Trophoblast cell (in vitro differentiated cells and primary cell): ENCODE results near the gene MT1G.

Source experiments
- DNase-seq, 2 donors: peaks; one replicate each; pipeline ENCODE4 v3.0.0-alpha.2; 2016
- H2AFZ ChIP-seq: 2 replicates; pipeline ENCODE4 v1.6.1; 2013; ENCODE audit warnings: low read length, moderate library complexity, mild to moderate bottlenecking; ENCODE audit not compliant: insufficient read depth, poor library complexity
- H2AK5ac ChIP-seq: 2 replicates; pipeline ENCODE4 v1.6.1; 2013; ENCODE audit warnings: mild to moderate bottlenecking, low read length
- H2BK120ac ChIP-seq: 2 replicates; pipeline ENCODE4 v1.6.1; 2013; ENCODE audit warnings: low read length, mild to moderate bottlenecking, moderate library complexity; ENCODE audit not compliant: insufficient read depth, poor library complexity
- H2BK12ac ChIP-seq: 2 replicates; pipeline ENCODE4 v1.6.1; 2013; ENCODE audit warnings: mild to moderate bottlenecking, low read length, moderate library complexity
- H2BK5ac ChIP-seq: 2 replicates; pipeline ENCODE4 v1.6.1; 2013; ENCODE audit warnings: low read length, low read depth, moderate library complexity, mild to moderate bottlenecking; ENCODE audit not compliant: poor library complexity
- H3K14ac ChIP-seq: 2 replicates; pipeline ENCODE4 v1.6.1; 2013; ENCODE audit warnings: mild to moderate bottlenecking, low read length
- H3K18ac ChIP-seq: 2 replicates; pipeline ENCODE4 v1.6.1; 2013; ENCODE audit warnings: mild to moderate bottlenecking, low read length
- H3K23ac ChIP-seq: 2 replicates; pipeline ENCODE4 v1.6.1; 2013; ENCODE audit warnings: low read length
- H3K27ac ChIP-seq: 2 replicates; pipeline ENCODE4 v1.5.1; 2013; ENCODE audit warnings: low read depth, mild to moderate bottlenecking, inconsistent platforms, low read length, moderate library complexity
- H3K27me3 ChIP-seq: 2 replicates; pipeline ENCODE4 v1.6.1; 2013; ENCODE audit warnings: inconsistent platforms, mild to moderate bottlenecking, low read length, moderate library complexity; ENCODE audit not compliant: insufficient read depth
- H3K36me3 ChIP-seq, 2 experiments: 1 replicate in 1 of 2; 2 replicates in 1 of 2; pipeline ENCODE4 v1.6.1; 2013; ENCODE audit warnings: low read length in 2 of 2, mild to moderate bottlenecking in 2 of 2, moderate library complexity in 1 of 2; ENCODE audit not compliant: insufficient read depth in 2 of 2, control insufficient read depth in 1 of 2
- H3K4ac ChIP-seq: 2 replicates; pipeline ENCODE4 v1.6.1; 2013; ENCODE audit warnings: low read depth, mild to moderate bottlenecking, low read length, moderate library complexity
- H3K4me1 ChIP-seq, 2 experiments: 1 replicate in 1 of 2; 2 replicates in 1 of 2; pipeline ENCODE4 v1.6.1; 2013; ENCODE audit warnings: low read length in 2 of 2, mild to moderate bottlenecking in 2 of 2, moderate library complexity in 1 of 2; ENCODE audit not compliant: insufficient read depth in 2 of 2, control insufficient read depth in 1 of 2
- H3K4me2 ChIP-seq: 2 replicates; pipeline ENCODE4 v1.6.1; 2013; ENCODE audit warnings: inconsistent platforms, mild to moderate bottlenecking, low read length, moderate library complexity
- H3K4me3 ChIP-seq: 2 replicates; pipeline ENCODE4 v1.5.1; 2013; ENCODE audit warnings: mild to moderate bottlenecking, low read depth, low read length, inconsistent platforms
- H3K79me1 ChIP-seq: one replicate; pipeline ENCODE4 v1.6.1; 2013; ENCODE audit warnings: low read length
- H3K79me2 ChIP-seq: 2 replicates; pipeline ENCODE4 v1.6.1; 2013; ENCODE audit warnings: low read length, mild to moderate bottlenecking; ENCODE audit not compliant: control insufficient read depth, insufficient read depth, poor library complexity
- H3K9ac ChIP-seq: 2 replicates; pipeline ENCODE4 v1.6.1; 2013; ENCODE audit warnings: mild to moderate bottlenecking, low read length
- H3K9me3 ChIP-seq: 2 replicates; pipeline ENCODE4 v1.6.1; 2013; ENCODE audit warnings: low read depth, mild to moderate bottlenecking, control low read depth, inconsistent platforms, low read length; ENCODE audit not compliant: insufficient read depth
- H4K12ac ChIP-seq: 2 replicates; pipeline ENCODE4 v1.6.1; 2013; ENCODE audit warnings: low read depth, mild to moderate bottlenecking, low read length, moderate library complexity
- H4K8ac ChIP-seq: 2 replicates; pipeline ENCODE4 v1.6.1; 2013; ENCODE audit warnings: low read depth, mild to moderate bottlenecking, low read length, moderate library complexity
- H4K91ac ChIP-seq: one replicate; pipeline ENCODE4 v1.6.1; 2013; ENCODE audit warnings: low read depth, mild to moderate bottlenecking, low read length, moderate library complexity
- whole genome bisulfite sequencing: extraction: QIAGEN DNeasy Blood & Tissue Kit; methylation state at CpG from one replicate; pipeline ENCODE4 v1.1.7; 2013; ENCODE audit warnings: missing lambda C conversion rate; ENCODE audit not compliant: insufficient read length, insufficient coverage; ENCODE audit errors: extremely low coverage; 5-methylcytosine and 5-hydroxymethylcytosine counted together

The MT1G gene

GRCh38 chr16:56626685-56627084 is 41.2 kb downstream of the MT1G start:
- Histone ChIP-seq H4K12ac (no peak overlapping the region), H3K14ac (no peak overlapping the region), H3K4me1 (peaks cover 12 to 20% of the 10 kb centered on the region in 2 experiments), H4K91ac (no peak overlapping the region), H3K27me3 (peaks cover 29% of the 10 kb centered on the region), H3K4me3 (no peak overlapping the region), H2AFZ (no peak overlapping the region), H2AK5ac (no peak overlapping the region), H3K79me1 (peaks cover 1% of the 10 kb centered on the region), H3K79me2 (no peaks in the 10 kb centered on the region), H3K27ac (no peak overlapping the region), H3K18ac (no peak overlapping the region), H3K9me3 (peaks cover 11% of the 10 kb centered on the region), H2BK120ac (no peak overlapping the region), H3K23ac (no peak overlapping the region), H3K9ac (no peak overlapping the region), H4K8ac (no peak overlapping the region), H2BK5ac (no peak overlapping the region), H3K4ac (no peak overlapping the region), H2BK12ac (no peak overlapping the region), H3K36me3 (no peaks in the 10 kb centered on the region), H3K4me2 (no peak overlapping the region)
- DNase-seq: no peak
- WGBS: no CpG with 5 or more reads among the region's 7 CpGs

DNA sequence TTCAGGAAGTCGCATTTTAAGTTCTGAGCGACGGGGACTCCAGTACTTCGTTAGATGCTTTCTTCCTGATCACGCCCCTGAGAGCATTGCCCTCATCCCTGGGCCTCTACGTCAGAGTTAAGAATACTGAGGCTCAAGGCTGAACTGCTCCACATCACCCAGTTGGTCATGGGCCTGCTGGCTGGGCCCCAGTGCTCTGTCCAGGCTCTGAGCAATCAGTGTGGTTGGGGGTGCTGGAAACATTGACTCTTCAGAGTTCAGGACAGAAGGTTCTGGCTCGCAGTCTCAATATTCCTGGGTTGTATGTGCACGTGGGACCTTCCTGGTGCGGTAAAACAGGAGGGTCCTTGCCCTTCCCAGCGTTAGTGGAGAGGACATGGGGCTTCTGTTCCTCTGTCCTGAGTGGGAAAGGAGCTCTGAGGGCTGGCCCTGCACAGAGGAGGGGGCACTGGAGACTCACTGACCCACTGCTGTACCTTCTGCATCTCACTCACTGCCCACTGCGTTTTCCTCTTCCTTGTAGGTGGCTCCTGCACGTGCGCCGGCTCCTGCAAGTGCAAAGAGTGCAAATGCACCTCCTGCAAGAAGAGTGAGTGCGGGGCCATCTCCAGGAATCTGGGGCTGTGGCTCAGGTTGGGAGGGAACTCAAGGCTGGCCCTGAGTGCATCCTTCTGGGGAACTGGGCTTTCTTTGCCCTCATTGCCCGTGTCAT is 41.8 kb downstream of the MT1G start:
- Histone ChIP-seq H3K18ac (no peak overlapping the region), H3K23ac (no peak overlapping the region), H3K36me3 (no peaks in the 10 kb centered on the region), H3K14ac (no peak overlapping the region), H3K27me3 (peaks cover 23% of the 10 kb centered on the region), H3K4me3 (no peak overlapping the region), H3K9ac (no peak overlapping the region), H2AK5ac (no peak overlapping the region), H3K9me3 (peaks cover 10% of the 10 kb centered on the region), H2BK12ac (no peak overlapping the region), H3K4me1 (peaks cover 12 to 20% of the 10 kb centered on the region in 2 experiments), H4K12ac (no peak overlapping the region), H2BK5ac (no peak overlapping the region), H4K91ac (no peak overlapping the region), H3K4me2 (peak overlapping the region; percentile 79), H3K79me1 (peaks cover 1% of the 10 kb centered on the region), H3K79me2 (no peaks in the 10 kb centered on the region), H2AFZ (no peak overlapping the region), H4K8ac (peak overlapping the region; percentile 17), H3K4ac (no peak overlapping the region), H3K27ac (no peak overlapping the region), H2BK120ac (no peak overlapping the region)
- DNase-seq: no peak
- WGBS: no CpG with 5 or more reads among the region's 16 CpGs

GRCh38 chr16:56625140-56625942 is 42.5 kb downstream of the MT1G start, which contains the start of gene MT1E:
Gene MT1E (plus strand): TSS chr16:56625781. CDS start chr16:56625852, 71 bp downstream.
- Histone ChIP-seq H3K9ac (no peak within 1 kb of the TSS), H2AFZ (peak within 1 kb of the TSS; percentile 14), H4K8ac (peak within 1 kb of the TSS; percentile 17), H2BK5ac (no peak within 1 kb of the TSS), H4K91ac (no peak within 1 kb of the TSS), H2BK120ac (no peak within 1 kb of the TSS), H3K4me1 (peaks cover 12 to 20% of the 10 kb centered on the region in 2 experiments), H3K18ac (no peak within 1 kb of the TSS), H3K23ac (no peak within 1 kb of the TSS), H3K9me3 (peaks cover 10% of the 10 kb centered on the region), H3K79me1 (peaks cover 1% of the 10 kb centered on the region), H2AK5ac (no peak within 1 kb of the TSS), H3K4me2 (peak within 1 kb of the TSS; percentile 79), H3K36me3 (no peaks in the 10 kb centered on the region), H3K14ac (no peak within 1 kb of the TSS), H4K12ac (no peak within 1 kb of the TSS), H3K4ac (no peak within 1 kb of the TSS), H2BK12ac (no peak within 1 kb of the TSS), H3K27ac (no peak within 1 kb of the TSS), H3K4me3 (peak within 1 kb of the TSS; percentile 63), H3K79me2 (no peaks in the 10 kb centered on the region), H3K27me3 (peaks cover 19% of the 10 kb centered on the region)
- no CpG with 5 or more reads among the region's 62 CpGs for WGBS
- DNase-seq: peak; percentile 57 to 88

DNA sequence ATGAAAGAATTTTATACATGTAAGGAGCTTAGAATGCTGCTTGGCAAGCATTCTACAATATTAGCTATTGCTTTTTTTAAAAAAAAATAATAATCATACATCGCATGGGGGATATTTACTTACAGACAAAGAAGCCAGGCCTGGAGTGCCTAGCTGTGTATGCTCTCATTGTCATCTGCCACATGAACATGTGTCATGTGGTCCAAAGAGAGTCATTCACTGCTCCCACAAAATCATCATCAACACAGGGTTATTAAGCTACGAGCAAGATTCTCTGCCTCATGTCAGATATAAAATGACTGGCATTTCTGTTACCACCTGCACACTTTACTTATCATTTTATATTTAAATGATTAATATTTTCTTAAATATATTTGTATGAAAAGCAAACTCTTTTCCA is 44.2 kb downstream of the MT1G start:
- H3K79me1 ChIP-seq: peaks cover 1% of the 10 kb centered on the region
- no peak overlapping the region for H3K27ac ChIP-seq
- no peak overlapping the region for H3K23ac ChIP-seq
- no peak overlapping the region for H2BK120ac ChIP-seq
- no peak overlapping the region for H2BK5ac ChIP-seq
- WGBS: no CpG with 5 or more reads among the region's 2 CpGs
- no peaks in the 10 kb centered on the region for H3K79me2 ChIP-seq
- H3K4me1 ChIP-seq: peaks cover 9 to 14% of the 10 kb centered on the region in 2 experiments
- no peak overlapping the region for H4K8ac ChIP-seq
- no peak overlapping the region for H3K14ac ChIP-seq
- H4K12ac ChIP-seq: no peak overlapping the region
- no peak overlapping the region for H3K9ac ChIP-seq
- H2AFZ ChIP-seq: no peak overlapping the region
- no peak overlapping the region for H3K18ac ChIP-seq
- H3K4me2 ChIP-seq: no peak overlapping the region
- H3K4ac ChIP-seq: no peak overlapping the region
- H2AK5ac ChIP-seq: no peak overlapping the region
- peaks cover 23% of the 10 kb centered on the region for H3K27me3 ChIP-seq
- no peak for DNase-seq
- H3K9me3 ChIP-seq: peaks cover 13% of the 10 kb centered on the region
- H3K4me3 ChIP-seq: no peak overlapping the region
- H3K36me3 ChIP-seq: no peaks in the 10 kb centered on the region
- H4K91ac ChIP-seq: no peak overlapping the region
- no peak overlapping the region for H2BK12ac ChIP-seq
